Effector memory CD8-positive, alpha-beta T cell (primary cell): ENCODE measurements around the gene LYZL1.
"Not testable (repeated sequence)": the region's sequence is repeated elsewhere in the genome, so short reads cannot be mapped to it uniquely, and the experiment has no call there.

ENCODE experiments used
- ATAC-seq: fragments of 150-1000 bp; cut with Tn5 transposase; replicated peaks from 2 replicates; pipeline ENCODE4 v1.10.0; 2021; ENCODE audit warnings: mild to moderate bottlenecking, moderate library complexity
- DNase-seq, 3 experiments: peaks; one replicate each; pipeline ENCODE4 v3.0.0; 2021
- H3K27ac Mint-ChIP-seq, 2 donors: one replicate each; pipeline ENCODE4 v1.8.0; 2022; ENCODE audit warnings: mild to moderate bottlenecking in 2 of 2, mixed read lengths in 2 of 2, moderate library complexity in 2 of 2
- H3K27me3 Mint-ChIP-seq, 2 donors: one replicate each; pipeline ENCODE4 v1.8.0; 2022; ENCODE audit warnings: mixed read lengths in 2 of 2
- H3K36me3 Mint-ChIP-seq: one replicate; pipeline ENCODE4 v1.8.0; 2022; ENCODE audit warnings: mild to moderate bottlenecking, moderate library complexity, mixed read lengths; ENCODE audit not compliant: insufficient read depth
- H3K4me1 Mint-ChIP-seq, 2 donors: one replicate each; pipeline ENCODE4 v1.8.0; 2022; ENCODE audit warnings: low read depth in 2 of 2, mixed read lengths in 2 of 2
- H3K4me3 Mint-ChIP-seq, 2 donors: one replicate each; pipeline ENCODE4 v1.8.0; 2022; ENCODE audit warnings: mild to moderate bottlenecking in 2 of 2, mixed read lengths in 2 of 2, moderate library complexity in 2 of 2
- H3K9me3 Mint-ChIP-seq, 2 donors: one replicate each; pipeline ENCODE4 v1.8.0; 2022; ENCODE audit warnings: mixed read lengths in 2 of 2

Gene LYZL1

DNA sequence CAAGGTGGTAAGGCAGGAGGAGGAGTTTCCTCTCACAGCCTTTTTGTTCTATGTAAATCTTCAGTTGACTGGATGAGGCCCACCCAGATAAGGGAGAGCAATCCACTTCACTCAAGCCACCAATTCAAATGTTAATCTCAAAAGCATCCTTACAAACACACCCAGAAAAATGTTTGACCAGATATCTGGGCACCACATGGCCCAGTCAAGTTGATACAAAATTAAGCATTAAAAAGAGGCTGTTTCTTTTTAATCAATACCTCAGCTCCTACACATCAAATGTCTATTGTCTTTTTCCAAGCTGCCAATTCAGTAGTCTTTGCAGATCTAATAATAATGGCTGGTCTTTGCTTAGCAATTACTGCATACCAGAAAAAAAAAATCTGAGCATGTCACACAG, 18.0 kb upstream of the LYZL1 start:
- Mint-ChIP-seq H3K4me1 (no peaks in the 10 kb centered on the region), H3K27me3 (no peaks in the 10 kb centered on the region), H3K9me3 (no peaks in the 10 kb centered on the region), H3K36me3 (no peaks in the 10 kb centered on the region), H3K27ac (no peak overlapping the region), H3K4me3 (no peak overlapping the region)
- no peak for DNase-seq
- ATAC-seq, result no peak

DNA sequence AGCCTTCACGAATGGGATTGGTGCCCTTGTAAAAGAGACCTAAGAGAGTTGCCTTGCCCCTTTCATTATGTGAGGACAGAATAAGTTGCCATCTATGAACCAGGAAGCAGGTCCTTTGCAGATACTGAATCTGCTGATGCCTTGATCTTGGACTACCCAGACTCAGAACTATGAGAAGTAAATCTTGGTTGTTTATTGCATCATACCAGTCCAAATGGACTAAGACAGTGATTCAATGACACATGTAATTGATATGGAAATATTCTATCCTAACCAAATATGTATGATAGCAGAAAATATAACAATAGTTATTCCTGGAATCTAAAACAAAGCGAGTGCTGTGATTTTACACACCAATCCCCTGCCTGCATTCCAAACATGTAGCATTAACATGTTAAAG, 17.0 kb upstream of the LYZL1 start:
- no peaks in the 10 kb centered on the region for H3K36me3 Mint-ChIP-seq

DNA sequence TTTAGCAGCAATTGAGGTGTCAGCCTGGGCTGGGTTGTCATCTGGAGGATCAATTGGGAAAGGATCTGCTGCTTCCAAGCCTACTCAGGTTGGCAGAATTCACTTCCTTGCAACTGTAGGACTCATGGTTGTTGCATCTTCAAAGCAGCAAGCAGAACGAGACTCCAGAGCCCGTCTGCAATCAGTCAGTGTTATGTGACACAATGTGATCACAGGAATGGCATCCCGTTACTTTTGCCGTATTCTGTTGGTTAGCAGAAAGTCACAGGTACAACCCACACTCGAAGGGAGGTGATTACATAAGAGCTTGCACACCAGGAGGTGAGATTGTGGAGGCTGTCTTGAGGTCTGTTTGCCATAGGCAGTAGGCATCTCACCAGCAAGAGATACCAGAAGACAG, 15.4 kb upstream of the LYZL1 start:
- no peaks in the 10 kb centered on the region for H3K9me3 Mint-ChIP-seq
- no peak overlapping the region for H3K27ac Mint-ChIP-seq
- no peak overlapping the region for H3K4me3 Mint-ChIP-seq
- no peaks in the 10 kb centered on the region for H3K36me3 Mint-ChIP-seq
- no peaks in the 10 kb centered on the region for H3K4me1 Mint-ChIP-seq
- peaks cover 0 to 5% of the 10 kb centered on the region in 2 donors for H3K27me3 Mint-ChIP-seq
- no peak for DNase-seq
- ATAC-seq, result no peak

More for the DNA sequence above, 17.0 kb upstream of the LYZL1 start:
- H3K27me3 Mint-ChIP-seq, result no peaks in the 10 kb centered on the region
- H3K9me3 Mint-ChIP-seq, result no peaks in the 10 kb centered on the region
- ATAC-seq (no peak), DNase-seq (no peak)
- H3K4me3 Mint-ChIP-seq, result no peak overlapping the region
- H3K4me1 Mint-ChIP-seq, result no peaks in the 10 kb centered on the region
- H3K27ac Mint-ChIP-seq, result no peak overlapping the region

DNA sequence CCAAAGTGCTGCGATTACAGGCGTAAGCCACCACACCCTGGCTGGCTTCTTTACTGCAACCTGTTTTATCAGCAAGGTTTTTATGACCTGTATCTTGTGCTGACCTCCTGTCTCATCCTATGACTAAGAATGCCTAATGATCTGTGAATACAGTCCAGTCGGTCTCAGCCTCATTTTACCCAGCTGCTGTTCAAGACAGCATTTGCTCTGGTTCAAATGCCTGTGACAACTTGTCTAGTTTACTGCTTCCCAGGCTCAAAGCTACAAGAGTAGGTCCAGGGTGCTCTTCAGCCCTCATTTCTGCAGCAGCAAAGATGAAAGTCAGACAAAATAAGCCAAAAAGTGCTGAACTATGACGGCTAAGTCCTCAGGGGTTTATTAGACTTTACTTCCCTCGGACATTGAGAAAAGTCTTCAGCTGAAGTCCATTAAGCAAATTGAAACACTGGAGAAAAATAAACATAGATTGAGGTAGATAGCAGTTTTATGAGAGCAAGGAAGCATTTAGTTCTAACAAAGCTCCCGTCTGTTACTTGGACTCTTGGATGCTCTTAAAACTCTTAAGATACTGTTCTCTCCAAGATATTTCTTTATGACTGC, 12.5 kb upstream of the LYZL1 start:
- ATAC-seq, result no peak
- no peaks in the 10 kb centered on the region for H3K9me3 Mint-ChIP-seq
- H3K27ac Mint-ChIP-seq, result no peak overlapping the region
- H3K4me3 Mint-ChIP-seq, result no peak overlapping the region
- H3K4me1 Mint-ChIP-seq, result no peaks in the 10 kb centered on the region
- DNase-seq, result no peak
- no peaks in the 10 kb centered on the region for H3K36me3 Mint-ChIP-seq
- peaks cover 0 to 15% of the 10 kb centered on the region in 2 donors for H3K27me3 Mint-ChIP-seq

DNA sequence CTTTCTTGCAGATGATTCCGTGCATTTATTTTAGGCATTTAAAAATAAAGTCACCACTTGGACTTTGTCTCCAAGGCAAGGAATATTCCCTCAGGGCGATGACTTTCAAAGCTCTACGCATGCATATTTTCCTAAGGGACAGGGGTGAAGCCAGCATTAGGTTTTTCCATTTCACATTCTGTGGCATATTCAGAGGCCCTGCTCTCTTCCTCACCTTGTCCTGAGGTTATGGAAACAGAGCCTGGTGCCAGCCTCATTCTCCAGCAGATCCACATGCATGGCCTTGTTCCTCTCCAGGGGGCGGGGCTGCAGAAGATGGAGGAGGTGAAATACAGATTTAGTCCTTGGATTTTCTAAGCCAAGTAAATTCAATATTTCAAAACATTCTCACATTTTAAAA, 11.6 kb upstream of the LYZL1 start:
- H3K36me3 Mint-ChIP-seq, result no peaks in the 10 kb centered on the region
- H3K4me1 Mint-ChIP-seq, result no peaks in the 10 kb centered on the region
- H3K27ac Mint-ChIP-seq, result no peak overlapping the region
- H3K9me3 Mint-ChIP-seq, result no peaks in the 10 kb centered on the region
- H3K4me3 Mint-ChIP-seq, result no peak overlapping the region
- ATAC-seq, result no peak
- DNase-seq, result no peak
- peaks cover 0 to 15% of the 10 kb centered on the region in 2 donors for H3K27me3 Mint-ChIP-seq

DNA sequence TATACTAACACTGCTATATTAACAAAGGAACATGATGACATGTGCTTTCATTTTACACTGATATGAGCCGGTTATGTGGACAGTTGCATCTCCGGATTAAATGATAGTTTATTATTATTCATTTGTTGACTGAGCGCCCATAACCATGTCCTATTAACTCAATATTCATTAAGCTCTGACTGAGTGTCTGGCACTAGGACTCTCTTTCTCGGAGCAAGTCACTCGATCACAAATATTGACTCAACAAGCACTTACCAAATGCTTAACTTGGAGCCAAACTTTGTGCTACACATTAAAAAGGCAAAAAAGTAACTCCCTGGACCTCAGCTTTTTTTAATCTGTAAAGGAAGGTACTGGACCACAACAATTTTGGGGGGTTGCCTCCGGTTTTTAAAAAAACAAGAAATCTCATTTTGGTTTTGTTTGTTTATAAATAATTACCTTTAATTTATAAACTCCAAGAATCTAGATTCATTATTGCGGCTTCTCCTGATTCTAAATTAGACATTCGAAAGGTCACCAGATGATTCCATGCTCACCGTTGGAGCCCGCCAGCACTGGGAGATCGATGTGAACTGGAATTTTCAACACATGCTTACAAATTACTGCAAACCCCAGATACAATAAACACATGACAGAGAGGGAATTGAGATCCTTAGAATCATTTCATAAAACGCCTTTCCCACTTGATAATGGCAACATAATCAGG, 8.9 kb upstream of the LYZL1 start:
- H3K36me3 Mint-ChIP-seq, result no peaks in the 10 kb centered on the region
- peaks cover 0 to 27% of the 10 kb centered on the region in 2 donors for H3K27me3 Mint-ChIP-seq
- no peaks in the 10 kb centered on the region for H3K4me1 Mint-ChIP-seq
- no peak overlapping the region for H3K4me3 Mint-ChIP-seq
- DNase-seq (no peak), ATAC-seq (no peak)
- no peaks in the 10 kb centered on the region for H3K9me3 Mint-ChIP-seq
- no peak overlapping the region for H3K27ac Mint-ChIP-seq

DNA sequence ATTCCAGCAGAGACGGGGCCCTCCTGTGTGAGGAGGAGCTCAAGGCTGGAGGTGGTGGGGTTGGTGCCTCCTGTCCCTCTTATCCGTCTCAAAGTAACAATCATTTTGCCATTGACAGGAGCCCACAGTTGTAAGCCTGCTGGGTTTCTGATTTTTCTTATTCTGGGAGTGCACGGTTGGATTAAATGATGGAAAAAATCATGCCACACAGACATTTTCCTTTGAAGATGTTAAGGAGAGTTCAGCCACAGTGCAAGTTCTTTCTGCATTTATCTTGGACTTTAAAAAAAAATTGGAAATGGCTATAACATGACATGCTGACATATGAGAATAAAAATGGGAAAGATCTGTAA, 8.4 kb upstream of the LYZL1 start:
- peaks cover 2 to 28% of the 10 kb centered on the region in 2 donors for H3K27me3 Mint-ChIP-seq
- H3K4me3 Mint-ChIP-seq, result no peak overlapping the region
- DNase-seq (no peak), ATAC-seq (no peak)
- H3K27ac Mint-ChIP-seq, result no peak overlapping the region
- no peaks in the 10 kb centered on the region for H3K36me3 Mint-ChIP-seq
- no peaks in the 10 kb centered on the region for H3K4me1 Mint-ChIP-seq
- H3K9me3 Mint-ChIP-seq, result no peaks in the 10 kb centered on the region

DNA sequence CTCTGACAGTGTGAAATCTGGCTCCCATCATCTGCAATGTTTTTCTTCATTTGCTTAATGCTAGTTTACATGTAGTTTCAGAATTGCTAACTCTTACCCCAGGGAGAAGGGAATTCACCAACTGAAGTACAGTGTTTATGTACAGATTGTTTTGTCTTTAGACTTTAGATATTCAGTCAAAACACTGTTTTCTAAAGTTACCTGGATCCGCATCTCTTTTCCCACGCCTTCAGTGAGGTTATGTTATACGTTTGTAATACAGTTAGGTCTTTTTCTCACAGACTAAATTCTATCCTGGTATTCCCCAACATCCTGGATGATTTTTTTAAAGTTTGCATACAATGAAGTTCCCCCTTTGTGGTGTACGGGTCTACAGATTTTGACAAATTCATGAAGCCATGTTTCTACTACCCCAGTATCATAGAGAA, 3.2 kb upstream of the LYZL1 start:
- Mint-ChIP-seq H3K4me3 (no peak overlapping the region), H3K4me1 (no peaks in the 10 kb centered on the region), H3K9me3 (no peaks in the 10 kb centered on the region), H3K27ac (no peak overlapping the region), H3K27me3 (peaks cover 19 to 46% of the 10 kb centered on the region in 2 donors), H3K36me3 (no peaks in the 10 kb centered on the region)
- ATAC-seq (no peak), DNase-seq (no peak)

DNA sequence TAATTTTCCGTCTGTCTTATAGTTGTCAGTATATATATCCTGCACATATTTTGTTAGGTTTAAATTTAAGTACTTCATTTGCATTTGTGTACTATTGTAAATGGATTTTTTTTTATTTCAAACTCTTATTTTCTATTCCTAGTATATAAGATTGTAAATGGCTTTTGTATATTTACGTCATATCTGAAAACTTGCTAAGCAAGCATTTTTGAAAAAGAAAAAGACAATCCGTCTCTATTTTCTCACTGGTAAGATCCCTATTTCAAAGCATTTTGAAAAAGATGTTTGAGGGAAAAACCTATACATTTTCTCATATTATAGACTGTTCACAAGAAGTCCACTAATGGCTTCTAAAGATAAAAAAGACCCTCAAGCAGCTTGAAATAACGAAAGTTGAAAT, 1.2 kb upstream of the LYZL1 start:
- DNase-seq (no peak), ATAC-seq (no peak)
- Mint-ChIP-seq H3K9me3 (no peaks in the 10 kb centered on the region), H3K4me1 (no peaks in the 10 kb centered on the region), H3K27me3 (peaks cover 34 to 56% of the 10 kb centered on the region in 2 donors), H3K4me3 (no peak overlapping the region), H3K27ac (no peak overlapping the region), H3K36me3 (no peaks in the 10 kb centered on the region)

DNA sequence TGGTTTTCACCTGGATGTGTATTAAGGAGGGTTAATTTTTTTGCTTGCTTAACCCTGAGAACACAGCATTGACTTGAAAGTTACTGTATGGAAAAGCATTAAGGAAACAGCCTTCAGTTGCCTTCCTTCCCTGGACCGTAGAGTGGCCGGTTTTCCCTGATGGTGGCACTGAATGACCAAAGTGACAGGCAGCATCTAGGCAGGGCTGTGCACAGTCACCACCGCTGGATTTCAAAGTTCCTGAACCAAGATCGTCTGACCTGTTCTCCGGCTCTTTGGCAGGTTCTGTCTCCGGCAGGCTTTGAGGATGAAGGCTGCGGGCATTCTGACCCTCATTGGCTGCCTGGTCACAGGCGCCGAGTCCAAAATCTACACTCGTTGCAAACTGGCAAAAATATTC, 2.7 kb downstream of the LYZL1 start:
- not testable (repeated sequence) for DNase-seq, H3K4me3 Mint-ChIP-seq, H3K27ac Mint-ChIP-seq, H3K4me1 Mint-ChIP-seq, ATAC-seq, H3K36me3 Mint-ChIP-seq, H3K9me3 Mint-ChIP-seq
- H3K27me3 Mint-ChIP-seq, result peaks cover 53 to 68% of the 10 kb centered on the region in 2 donors

DNA sequence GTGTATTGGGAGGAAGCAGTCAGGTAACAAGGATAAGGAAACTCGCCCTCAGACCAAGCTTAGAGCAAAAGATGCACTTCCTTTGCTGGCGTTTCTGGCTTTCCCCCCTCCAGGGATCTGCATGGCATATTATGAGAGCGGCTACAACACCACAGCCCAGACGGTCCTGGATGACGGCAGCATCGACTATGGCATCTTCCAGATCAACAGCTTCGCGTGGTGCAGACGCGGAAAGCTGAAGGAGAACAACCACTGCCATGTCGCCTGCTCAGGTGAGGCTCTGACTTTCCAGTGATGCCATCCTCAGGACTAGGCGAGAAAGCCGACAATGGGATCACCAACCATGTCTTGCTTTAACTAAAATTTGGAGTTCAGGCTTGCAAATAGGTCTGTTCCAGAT, 3.5 kb downstream of the LYZL1 start:
- peaks cover 51 to 60% of the 10 kb centered on the region in 2 donors for H3K27me3 Mint-ChIP-seq
- not testable (repeated sequence) for H3K9me3 Mint-ChIP-seq, ATAC-seq, DNase-seq, H3K27ac Mint-ChIP-seq, H3K4me3 Mint-ChIP-seq, H3K4me1 Mint-ChIP-seq, H3K36me3 Mint-ChIP-seq

DNA sequence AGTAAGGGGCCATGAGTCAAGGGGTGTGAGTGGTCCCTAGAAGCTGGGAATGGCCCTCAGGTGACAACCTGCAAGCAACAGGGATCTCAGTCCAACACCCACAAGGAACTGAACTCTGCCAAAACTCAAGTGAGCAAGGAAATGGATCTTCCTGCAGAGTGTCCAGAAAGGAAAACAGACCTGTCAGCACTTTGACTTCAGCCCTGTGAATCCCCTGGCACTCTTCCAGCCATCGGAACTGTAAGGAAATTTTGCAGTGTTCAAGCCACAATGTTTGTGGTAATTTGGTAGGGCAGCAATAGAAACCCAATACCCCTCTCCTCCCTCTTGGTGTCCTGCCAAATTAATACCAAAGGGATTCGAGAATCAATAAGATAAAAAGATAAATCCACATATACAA, 6.9 kb downstream of the LYZL1 start:
- no peaks in the 10 kb centered on the region for H3K36me3 Mint-ChIP-seq
- H3K27ac Mint-ChIP-seq, result no peak overlapping the region
- peaks cover 51 to 56% of the 10 kb centered on the region in 2 donors for H3K27me3 Mint-ChIP-seq
- H3K4me1 Mint-ChIP-seq, result no peaks in the 10 kb centered on the region
- peaks cover 0 to 9% of the 10 kb centered on the region in 2 donors for H3K9me3 Mint-ChIP-seq
- DNase-seq, result no peak
- no peak overlapping the region for H3K4me3 Mint-ChIP-seq
- no peak for ATAC-seq

DNA sequence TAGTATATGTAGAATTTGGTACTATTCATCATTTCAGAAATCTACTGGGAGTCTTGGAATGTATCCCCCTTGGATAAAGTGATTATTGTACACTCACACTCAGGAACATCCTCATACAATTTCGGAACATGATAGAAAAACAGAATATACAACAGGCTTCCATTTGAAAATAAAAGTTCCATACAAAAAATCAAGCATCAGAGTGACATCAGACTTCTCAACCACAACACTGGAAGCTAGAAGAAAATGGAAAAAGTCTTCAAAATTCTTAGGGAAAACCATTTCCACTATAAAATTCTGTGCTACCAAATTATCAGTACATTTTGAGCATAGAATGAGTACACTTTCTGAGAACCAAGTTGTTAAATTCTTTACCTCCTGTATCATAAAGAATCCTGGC, 8.8 kb downstream of the LYZL1 start:
- Mint-ChIP-seq H3K27me3 (peaks cover 42 to 57% of the 10 kb centered on the region in 2 donors), H3K36me3 (no peaks in the 10 kb centered on the region), H3K27ac (no peak overlapping the region), H3K4me1 (no peaks in the 10 kb centered on the region), H3K9me3 (peaks cover 2 to 23% of the 10 kb centered on the region in 2 donors), H3K4me3 (no peak overlapping the region)
- ATAC-seq (no peak), DNase-seq (no peak)

DNA sequence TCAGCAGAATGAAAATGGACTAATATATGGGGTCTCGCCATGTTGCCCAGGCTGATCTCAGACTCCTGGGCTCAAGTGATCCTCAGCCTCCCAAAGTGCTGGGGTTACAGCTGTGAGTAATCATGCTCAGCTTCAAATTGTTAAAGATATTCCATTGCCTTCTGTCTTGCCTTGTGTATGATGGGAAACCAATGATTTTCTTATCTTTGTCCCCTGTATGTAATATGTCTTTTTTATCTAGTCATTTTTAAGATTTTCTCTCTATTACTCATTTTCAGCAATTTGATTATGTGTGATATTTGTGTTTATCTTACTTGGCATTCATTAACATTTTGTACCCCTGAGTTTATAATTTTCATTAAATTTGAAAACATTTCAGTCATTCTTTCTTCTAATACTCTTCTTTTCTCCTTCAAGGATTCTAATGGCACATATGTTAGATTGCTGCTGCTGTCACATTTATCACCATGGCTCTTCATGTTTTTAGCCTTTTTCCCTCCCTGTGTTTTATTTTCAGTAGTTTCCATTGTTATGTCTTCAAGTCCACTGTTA, 12.6 kb downstream of the LYZL1 start:
- no peak for ATAC-seq

More for the DNA sequence above, 12.6 kb downstream of the LYZL1 start:
- Mint-ChIP-seq H3K36me3 (no peaks in the 10 kb centered on the region), H3K27ac (no peak overlapping the region), H3K9me3 (peaks cover 2 to 23% of the 10 kb centered on the region in 2 donors), H3K4me1 (peaks cover 0 to 6% of the 10 kb centered on the region in 2 donors), H3K27me3 (peaks cover 34 to 54% of the 10 kb centered on the region in 2 donors), H3K4me3 (no peak overlapping the region)
- DNase-seq, result no peak
